HepG2 (cell line): ENCODE results near the gene AHCYL2. TPM values are rescaled to one million over a fixed set of nuclear protein-coding genes. Genes with fewer than 3 reads are reported as not detected.

Source experiments
- CBFB ChIP-seq: sonication (generic); formaldehyde crosslinking; IDR thresholded peaks from 2 replicates; pipeline ENCODE4 v1.4.0; 2020; ENCODE audit warnings: missing genetic modification reagents
- DPF2 ChIP-seq: sonication (generic); formaldehyde crosslinking; IDR thresholded peaks from 2 replicates; pipeline ENCODE4 v1.4.0; 2020; ENCODE audit warnings: mild to moderate bottlenecking, low read depth, missing genetic modification reagents, borderline replicate concordance
- EED ChIP-seq: sonication (generic); formaldehyde crosslinking; IDR thresholded peaks from 2 replicates; pipeline ENCODE4 v1.5.0; 2020; ENCODE audit warnings: mild to moderate bottlenecking, missing genetic modification reagents
- HNF1B ChIP-seq: sonication (generic); formaldehyde crosslinking; IDR thresholded peaks from 2 replicates; pipeline ENCODE4 v1.5.1; 2020; ENCODE audit warnings: mild to moderate bottlenecking, moderate library complexity, missing genetic modification reagents
- HNF4G ChIP-seq, 2 experiments: sonication (generic) in 1 of 2; formaldehyde crosslinking in 1 of 2; IDR thresholded peaks; 2 replicates each; pipeline versions ENCODE4 v1.4.0 to v1.6.1; 2011 to 2020; ENCODE audit warnings: borderline replicate concordance in 2 of 2, low read depth in 2 of 2, mild to moderate bottlenecking in 2 of 2, low read length in 1 of 2, missing genetic modification reagents in 1 of 2, moderate library complexity in 1 of 2
- ISX ChIP-seq: sonication (generic); formaldehyde crosslinking; conservative IDR thresholded peaks from 2 replicates; pipeline ENCODE4 v1.5.0; 2020; ENCODE audit warnings: missing genetic modification reagents
- MYNN ChIP-seq: sonication (generic); formaldehyde crosslinking; IDR thresholded peaks from 2 replicates; pipeline ENCODE4 v1.4.0; 2020; ENCODE audit warnings: mild to moderate bottlenecking, low read depth, missing genetic modification reagents
- NFATC3 ChIP-seq: sonication (generic); formaldehyde crosslinking; IDR thresholded peaks from 2 replicates; pipeline ENCODE4 v1.5.1; 2020; ENCODE audit warnings: mild to moderate bottlenecking, missing genetic modification reagents
- RAD21 ChIP-seq: fragments of 450-650 bp; formaldehyde crosslinking; IDR thresholded peaks from 2 replicates; pipeline ENCODE4 v1.5.0; 2020; ENCODE audit warnings: mild to moderate bottlenecking
- RNF219 ChIP-seq: sonication (generic); formaldehyde crosslinking; IDR thresholded peaks from 2 replicates; pipeline ENCODE4 v1.5.0; 2020; ENCODE audit warnings: mild to moderate bottlenecking, missing genetic modification reagents
- SMC3 ChIP-seq: IDR thresholded peaks from 2 replicates; pipeline ENCODE4 v1.6.1; 2011; ENCODE audit warnings: low read length, improper control_type of control experiment
- TEAD2 ChIP-seq: sonication (generic); formaldehyde crosslinking; IDR thresholded peaks from 2 replicates; pipeline ENCODE4 v1.9.0; 2021; ENCODE audit warnings: missing genetic modification reagents
- ZFP41 ChIP-seq: sonication (generic); formaldehyde crosslinking; IDR thresholded peaks from 2 replicates; pipeline ENCODE4 v1.4.0; 2020; ENCODE audit warnings: mild to moderate bottlenecking, missing genetic modification reagents, borderline replicate concordance
- ZFX ChIP-seq: sonication (generic); formaldehyde crosslinking; IDR thresholded peaks from 2 replicates; pipeline ENCODE4 v1.4.0; 2020; ENCODE audit warnings: mild to moderate bottlenecking, low read depth, missing genetic modification reagents, moderate library complexity
- ZNF205 ChIP-seq: IDR thresholded peaks from 2 replicates; pipeline ENCODE4 v1.6.1; 2018; ENCODE audit warnings: missing biosample characterization, missing genetic modification reagents
- ZNF263 ChIP-seq: sonication (generic); formaldehyde crosslinking; IDR thresholded peaks from 2 replicates; pipeline ENCODE4 v1.4.0; 2020; ENCODE audit warnings: missing genetic modification reagents
- ZNF430 ChIP-seq: sonication (generic); formaldehyde crosslinking; IDR thresholded peaks from 2 replicates; pipeline ENCODE4 v1.9.0; 2021; ENCODE audit warnings: mild to moderate bottlenecking, missing genetic modification reagents
- ZNF605 ChIP-seq: sonication (generic); formaldehyde crosslinking; IDR thresholded peaks from 2 replicates; pipeline ENCODE4 v1.8.0; 2022; ENCODE audit warnings: mild to moderate bottlenecking, missing genetic modification reagents
- ZNF652 ChIP-seq: IDR thresholded peaks from 2 replicates; pipeline ENCODE4 v1.6.1; 2016; ENCODE audit warnings: low read depth, borderline replicate concordance
- ZNF75D ChIP-seq: sonication (generic); formaldehyde crosslinking; IDR thresholded peaks from 2 replicates; pipeline ENCODE4 v1.8.1; 2023; ENCODE audit warnings: missing genetic modification reagents, mild to moderate bottlenecking, borderline replicate concordance
- ZNF780A ChIP-seq: sonication (generic); formaldehyde crosslinking; IDR thresholded peaks from 2 replicates; pipeline ENCODE4 v1.8.0; 2022; ENCODE audit warnings: mild to moderate bottlenecking, missing genetic modification reagents, moderate library complexity
- ZNF792 ChIP-seq: IDR thresholded peaks from 2 replicates; pipeline ENCODE4 v1.6.1; 2016
- ZNF850 ChIP-seq: sonication (generic); formaldehyde crosslinking; conservative IDR thresholded peaks from 2 replicates; pipeline ENCODE4 v1.9.0; 2021; ENCODE audit warnings: mild to moderate bottlenecking, missing genetic modification reagents
- polyA plus RNA-seq, 8 experiments: library from polyadenylated mRNA; depleted of rRNA in 3 of 8; stranded (reverse) in 7 of 8; unstranded in 1 of 8; fragments of >200 nt; fragmentation: Illumina TruSeq in 4 of 8; extraction: Trizol in 4 of 8; gene quantifications; 2 replicates each; pipeline versions ENCODE4 v1.2.1 to v1.2.3, GENCODE V29; 2011 to 2016; ENCODE audit warnings: low read depth in 4 of 8, missing spikeins in 1 of 8, mixed read lengths in 1 of 8; ENCODE audit not compliant: insufficient read depth in 1 of 8
- total RNA-seq, 5 experiments: library from RNA; depleted of rRNA; stranded (reverse); fragments of >200 nt; fragmentation: Illumina TruSeq; extraction: Trizol; gene quantifications; 2 replicates each; pipeline ENCODE4 v1.2.3, GENCODE V29; 2016; ENCODE audit warnings: low read depth in 1 of 5
- TF ChIP-seq, protein P1 (sequence below): sonication (generic); formaldehyde crosslinking; IDR thresholded peaks from 2 replicates; pipeline ENCODE4 v1.4.0; 2020; ENCODE audit warnings: missing genetic modification reagents
- TF ChIP-seq, protein P2 (sequence below): sonication (generic); formaldehyde crosslinking; IDR thresholded peaks from 2 replicates; pipeline ENCODE4 v1.4.0; 2020; ENCODE audit warnings: missing genetic modification reagents

Gene AHCYL2
- total and polyA plus RNA-seq, 2 of the 13 experiments (the other 11 are each of a cell fraction or from before 2014, with no cell fraction given) = 9.5 to 14.7 TPM

GRCh38 chr7:129188372-129188891 lies 36.4 kb upstream of the AHCYL2 start, which contains the start of gene SMO (continued):
- TF ChIP-seq DPF2 (CRISPR knock-in tag) (no peak), RNF219 (CRISPR knock-in tag) (no peak), CBFB (CRISPR knock-in tag) (no peak), SMC3 (no peak), ZNF263 (CRISPR knock-in tag) (no peak), ZFX (CRISPR knock-in tag) (peak; percentile 83), ZNF780A (no peak), NFATC3 (no peak), ISX (CRISPR knock-in tag) (no peak), ZNF850 (CRISPR knock-in tag) (no peak), HNF1B (CRISPR knock-in tag) (no peak), EED (CRISPR knock-in tag) (no peak), TEAD2 (no peak), ZNF205 (CRISPR knock-in tag) (no peak), ZNF75D (CRISPR knock-in tag) (no peak), MYNN (CRISPR knock-in tag) (no peak), ZFP41 (CRISPR knock-in tag) (no peak), ZNF652 (no peak), HNF4G (IDR thresholded peaks at IDR 0.05; ENCODE audit: borderline replicate concordance, low read depth, low read length) (no peak), HNF4G (CRISPR knock-in tag; IDR thresholded peaks at IDR 0.05; ENCODE audit: borderline replicate concordance, low read depth) (0 out of 2 replicates have a peak, but pooled peaks have one; percentile 31), ZNF605 (CRISPR knock-in tag) (peak; percentile 44; the same call in 1 of the 2 replicates), ZNF430 (CRISPR knock-in tag) (peak; percentile 86), RAD21 (CRISPR knock-in tag) (no peak), ZNF792 (CRISPR knock-in tag) (0 out of 2 replicates have a peak, but pooled peaks have one; percentile 46)
- TF ChIP-seq, protein P1, sequence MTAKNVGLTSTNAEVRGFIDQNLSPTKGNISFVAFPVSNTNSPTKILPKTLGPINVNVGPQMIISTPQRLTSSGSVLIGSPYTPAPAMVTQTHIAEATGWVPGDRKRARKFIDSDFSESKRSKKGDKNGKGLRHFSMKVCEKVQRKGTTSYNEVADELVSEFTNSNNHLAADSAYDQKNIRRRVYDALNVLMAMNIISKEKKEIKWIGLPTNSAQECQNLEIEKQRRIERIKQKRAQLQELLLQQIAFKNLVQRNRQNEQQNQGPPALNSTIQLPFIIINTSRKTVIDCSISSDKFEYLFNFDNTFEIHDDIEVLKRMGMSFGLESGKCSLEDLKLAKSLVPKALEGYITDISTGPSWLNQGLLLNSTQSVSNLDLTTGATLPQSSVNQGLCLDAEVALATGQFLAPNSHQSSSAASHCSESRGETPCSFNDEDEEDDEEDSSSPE (CRISPR knock-in tag) = peak; percentile 57; the same call in 1 of the 2 replicates
- TF ChIP-seq, protein P2, sequence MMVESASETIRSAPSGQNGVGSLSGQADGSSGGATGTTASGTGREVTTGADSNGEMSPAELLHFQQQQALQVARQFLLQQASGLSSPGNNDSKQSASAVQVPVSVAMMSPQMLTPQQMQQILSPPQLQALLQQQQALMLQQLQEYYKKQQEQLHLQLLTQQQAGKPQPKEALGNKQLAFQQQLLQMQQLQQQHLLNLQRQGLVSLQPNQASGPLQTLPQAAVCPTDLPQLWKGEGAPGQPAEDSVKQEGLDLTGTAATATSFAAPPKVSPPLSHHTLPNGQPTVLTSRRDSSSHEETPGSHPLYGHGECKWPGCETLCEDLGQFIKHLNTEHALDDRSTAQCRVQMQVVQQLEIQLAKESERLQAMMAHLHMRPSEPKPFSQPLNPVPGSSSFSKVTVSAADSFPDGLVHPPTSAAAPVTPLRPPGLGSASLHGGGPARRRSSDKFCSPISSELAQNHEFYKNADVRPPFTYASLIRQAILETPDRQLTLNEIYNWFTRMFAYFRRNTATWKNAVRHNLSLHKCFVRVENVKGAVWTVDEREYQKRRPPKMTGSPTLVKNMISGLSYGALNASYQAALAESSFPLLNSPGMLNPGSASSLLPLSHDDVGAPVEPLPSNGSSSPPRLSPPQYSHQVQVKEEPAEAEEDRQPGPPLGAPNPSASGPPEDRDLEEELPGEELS (CRISPR knock-in tag) = peak; percentile 26; the same call in 1 of the 2 replicates
